HG03108 (cell line): ENCODE measurements around the gene YWHAH.
A peak's percentile ranks its signal among the peaks of the same experiment; 100 is the strongest.

Experiments
- ATAC-seq: cut with Tn5 transposase; IDR thresholded peaks from one replicate; pipeline ENCODE4 v1.9.1; 2021; ENCODE audit warnings: moderate library complexity; ENCODE audit not compliant: unreplicated experiment

Gene YWHAH

DNA sequence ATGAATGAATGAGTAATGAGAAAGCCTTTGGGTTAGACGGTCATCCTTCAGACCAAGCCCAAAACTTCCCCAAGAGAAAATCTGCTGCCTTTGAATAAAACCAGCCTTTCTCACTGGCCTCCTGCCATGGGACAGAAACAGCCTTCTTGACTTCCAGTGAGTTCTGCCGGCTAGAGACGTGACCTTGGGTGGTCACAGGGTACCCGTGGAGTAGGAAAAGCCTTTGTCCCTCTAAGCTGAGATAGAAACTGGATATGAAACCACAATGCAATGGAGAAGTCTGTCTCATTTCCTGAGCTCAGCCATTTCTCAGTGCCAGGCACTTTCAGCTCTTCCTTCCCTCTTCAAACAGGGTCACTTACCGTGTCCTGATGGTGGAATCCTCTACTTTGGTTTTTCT, 21.2 kb upstream of the YWHAH start:
- ATAC-seq: no peak

DNA sequence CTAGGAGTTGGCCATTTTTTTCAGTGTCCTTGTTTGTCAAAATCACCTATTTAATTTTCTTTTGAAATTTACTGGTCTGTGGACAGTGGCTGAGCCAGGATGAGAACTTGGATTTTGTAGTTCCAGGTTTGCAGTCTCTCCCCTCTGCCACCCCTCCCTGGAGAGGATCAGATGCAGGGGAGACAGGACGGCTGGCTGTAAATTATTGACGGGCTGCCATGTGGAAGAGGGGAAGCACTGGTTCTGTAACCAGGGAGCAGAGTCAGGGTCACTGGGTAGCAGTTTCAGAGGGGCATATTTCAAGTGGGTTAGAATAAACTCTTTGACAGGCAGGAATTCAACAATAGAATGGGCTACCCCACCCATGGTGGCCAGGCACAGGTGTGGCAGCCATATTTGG, 20.6 kb upstream of the YWHAH start:
- no peak for ATAC-seq

GRCh38 chr22:31925056-31925455, 19.3 kb upstream of the YWHAH start:
- ATAC-seq: no peak

DNA sequence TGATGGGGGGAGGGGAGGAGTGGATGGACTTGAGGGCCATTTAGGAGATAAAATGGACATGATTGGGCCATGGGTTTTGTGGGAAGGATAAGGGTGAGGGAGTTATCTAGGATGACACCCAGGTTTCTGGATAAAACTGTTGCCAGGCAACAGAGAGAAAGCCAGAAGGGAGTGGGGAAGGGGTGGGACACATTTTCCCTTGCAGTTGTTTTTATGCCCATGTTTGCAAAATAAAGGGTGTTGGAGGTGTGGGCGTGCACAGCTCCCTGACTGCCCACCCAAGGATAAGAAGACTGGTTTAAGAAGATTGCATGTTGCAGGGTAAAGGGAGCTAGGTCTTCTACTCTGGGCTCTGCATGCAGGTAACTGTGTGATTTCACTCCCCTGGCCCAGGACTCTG, 18.3 kb upstream of the YWHAH start:
- no peak for ATAC-seq

GRCh38 chr22:31926969-31927368, 17.4 kb upstream of the YWHAH start:
- ATAC-seq: no peak

DNA sequence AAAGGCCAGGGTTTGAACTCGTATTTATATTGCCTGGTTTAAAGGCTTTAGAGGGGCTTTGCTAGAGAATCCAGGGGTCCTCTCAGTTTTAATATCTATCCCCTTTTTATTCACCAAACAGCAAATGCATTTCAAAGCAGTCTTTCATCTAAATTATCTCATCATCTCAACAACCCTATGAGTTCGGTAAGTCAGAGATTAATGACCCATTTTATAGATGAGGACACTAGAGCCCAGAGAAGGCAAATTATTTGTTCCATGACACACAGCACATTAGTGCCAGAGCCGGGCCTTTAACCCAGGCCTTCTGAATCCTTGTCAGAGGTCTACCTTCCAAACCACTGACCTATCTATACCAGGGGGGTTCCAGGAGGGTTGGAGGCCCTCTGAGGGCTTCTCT, 16.8 kb upstream of the YWHAH start:
- no peak for ATAC-seq

DNA sequence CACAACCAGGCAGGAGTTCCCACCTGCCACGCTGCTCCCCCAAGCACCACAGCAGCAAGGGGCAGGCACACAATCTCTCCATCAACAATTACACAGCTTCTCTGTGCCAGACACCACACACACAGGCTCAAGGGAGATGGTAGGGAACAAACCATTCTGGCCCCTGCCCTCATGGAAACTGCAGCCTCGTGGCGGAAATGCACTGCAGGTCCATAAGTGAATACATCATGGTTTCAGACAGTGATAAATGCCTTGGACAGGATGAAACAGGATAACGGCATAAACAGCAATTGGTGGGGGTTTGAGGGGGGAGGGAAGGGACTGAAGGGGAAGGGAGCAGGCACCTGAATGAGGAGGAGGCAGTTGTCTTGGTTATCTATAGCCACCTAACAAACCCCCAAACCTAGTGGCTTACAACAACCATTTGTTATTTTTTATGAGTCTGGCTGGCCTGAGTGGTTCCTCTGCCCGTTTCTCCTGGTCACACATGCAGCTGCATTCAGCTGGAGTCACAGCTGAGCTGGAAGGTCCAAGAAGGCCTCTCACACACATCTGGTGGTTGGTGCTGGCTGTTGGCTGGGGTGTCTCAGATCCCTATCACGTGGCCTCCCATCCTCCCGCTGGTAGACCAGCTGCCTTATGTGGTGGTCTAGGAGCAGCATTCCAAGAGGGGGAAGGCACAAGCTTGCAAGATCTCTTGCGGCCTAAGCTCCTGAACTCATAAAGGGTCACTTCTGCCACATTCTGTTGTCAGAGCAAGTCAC, 15.0 kb upstream of the YWHAH start:
- no peak for ATAC-seq

DNA sequence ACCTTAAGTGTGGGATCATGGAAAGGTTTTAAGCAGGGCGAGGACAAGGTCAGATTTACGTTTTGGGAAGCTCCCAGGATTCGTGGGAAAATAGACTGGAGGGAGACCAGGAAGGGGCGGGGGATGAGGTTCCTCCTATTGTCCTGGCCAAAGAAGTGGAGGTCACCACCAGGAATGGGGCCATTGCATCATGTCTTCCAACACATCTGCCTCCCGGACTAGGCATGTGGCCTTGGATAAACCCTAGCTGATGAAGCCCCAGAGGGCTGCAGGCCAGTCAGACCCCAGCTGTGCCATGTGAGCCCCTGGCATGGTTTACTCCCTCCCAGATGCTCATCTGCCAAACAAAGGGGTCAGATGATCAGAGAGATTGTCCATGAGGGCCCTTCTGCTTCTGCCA, 11.5 kb upstream of the YWHAH start:
- ATAC-seq: no peak

GRCh38 chr22:31933406-31933805, 10.9 kb upstream of the YWHAH start:
- ATAC-seq: no peak

DNA sequence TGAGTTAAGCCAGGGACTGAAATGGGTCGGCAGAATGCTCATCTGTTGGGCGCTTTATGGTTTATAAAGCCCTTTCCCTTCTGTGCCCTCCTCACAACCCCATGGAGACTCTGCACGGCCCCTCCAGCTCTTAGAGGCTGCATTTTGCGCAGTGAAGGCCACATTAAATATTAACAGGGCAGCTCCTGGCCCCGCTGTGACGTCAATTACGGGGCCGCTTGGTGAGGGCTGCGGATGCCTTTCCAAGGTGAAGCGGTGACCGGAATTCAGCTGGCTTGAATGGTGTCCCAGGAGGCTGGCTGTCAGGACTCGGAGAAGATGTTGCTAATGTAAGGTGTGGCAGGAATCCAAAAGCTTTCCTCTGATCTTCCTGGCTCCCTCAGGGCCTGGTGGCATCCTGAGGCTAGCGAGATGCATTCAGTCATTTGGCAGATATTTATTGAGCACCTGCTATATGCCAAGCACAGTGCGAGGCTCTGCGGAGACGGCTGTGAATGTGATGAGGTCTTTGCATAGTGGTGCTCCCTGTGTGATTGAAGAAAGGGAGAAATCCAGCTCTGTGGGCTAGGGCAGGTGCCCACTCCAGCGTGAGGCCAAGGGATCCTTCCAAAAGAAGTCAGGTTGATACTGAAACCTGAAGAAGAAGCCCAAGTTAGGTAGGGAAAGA, 10.4 kb upstream of the YWHAH start:
- ATAC-seq: no peak

- no peak for ATAC-seq
Measured at GRCh38 chr22:31935961-31936635, 8.2 kb upstream of the YWHAH start.

- no peak for ATAC-seq
Measured at GRCh38 chr22:31937341-31937740, 7.0 kb upstream of the YWHAH start.

GRCh38 chr22:31938296-31938695, 6.0 kb upstream of the YWHAH start:
- no peak for ATAC-seq

DNA sequence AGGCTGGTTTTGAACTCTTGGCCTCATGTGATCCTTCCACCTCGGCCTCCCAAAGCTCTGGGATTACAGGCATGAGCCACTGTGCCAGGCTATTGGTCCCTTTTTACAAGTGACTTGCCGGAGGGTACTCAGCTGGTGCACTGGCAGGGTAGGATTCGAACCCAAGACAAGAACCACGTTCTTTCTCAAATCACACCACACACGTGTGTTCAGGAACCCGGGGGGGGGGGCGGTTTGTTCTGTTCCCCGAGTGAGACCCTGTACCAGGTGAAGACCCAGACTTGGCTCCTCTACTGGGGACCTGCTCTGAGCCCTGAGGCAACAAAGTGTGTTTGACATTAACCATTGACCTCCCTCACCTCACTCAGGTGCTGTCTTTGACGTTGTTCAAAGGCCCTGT, 3.8 kb upstream of the YWHAH start:
- ATAC-seq: no peak

DNA sequence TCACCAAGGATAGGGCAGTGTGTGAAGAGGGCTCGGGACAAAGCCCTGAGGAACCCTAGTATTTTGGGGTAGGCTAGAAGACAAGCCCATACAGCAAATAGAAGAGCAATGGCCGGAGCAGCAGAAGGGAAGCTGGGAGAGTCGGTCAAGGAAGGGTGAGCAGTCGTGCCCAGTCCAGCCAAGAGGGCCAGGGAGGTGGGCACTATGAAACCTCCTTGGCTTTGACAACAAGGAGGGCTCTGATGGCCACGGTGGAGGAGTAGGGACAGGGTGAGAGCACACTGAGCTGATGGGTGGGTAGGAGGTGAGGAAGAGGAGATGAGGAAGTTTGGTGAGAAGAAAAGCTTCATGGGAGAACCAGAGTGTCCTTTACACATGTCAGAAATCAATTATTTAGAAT, 2.2 kb upstream of the YWHAH start:
- no peak for ATAC-seq

DNA sequence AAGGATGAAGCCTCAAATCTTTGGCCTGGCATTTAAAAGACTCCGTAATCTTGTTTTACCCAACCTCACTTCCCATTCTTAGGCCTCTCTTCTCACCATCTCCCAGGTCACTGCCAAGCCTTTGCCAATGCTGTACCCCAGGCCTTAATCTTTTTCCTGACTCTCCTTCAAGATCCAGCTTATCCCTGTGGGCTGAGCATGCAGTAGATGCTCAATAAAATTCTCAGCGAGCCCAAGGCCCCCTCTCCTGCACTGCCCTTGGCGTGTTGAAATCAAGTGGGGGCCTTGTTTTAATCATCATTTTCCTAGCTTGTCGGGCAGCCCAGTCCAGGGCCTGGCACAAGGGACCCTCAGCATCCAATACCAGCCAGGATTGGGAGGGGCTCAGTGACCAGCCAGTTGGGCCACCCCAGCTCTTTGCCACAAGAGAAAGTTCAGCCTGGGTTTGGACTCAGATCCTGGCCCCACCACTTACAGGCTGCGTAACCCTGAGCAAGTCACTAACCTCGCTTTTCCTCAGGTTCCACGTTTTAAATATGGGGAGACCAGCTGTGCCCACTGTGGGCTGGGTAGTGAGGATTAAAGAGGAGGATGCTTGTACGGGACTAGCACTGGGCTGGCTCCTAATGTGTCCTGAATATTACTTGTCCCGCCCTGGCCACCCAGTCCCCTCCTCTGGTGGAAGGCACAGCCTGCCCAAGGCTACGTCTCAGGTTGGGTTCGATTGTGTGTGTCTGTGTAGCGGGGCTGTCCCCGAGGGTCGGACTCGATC, 943 bp upstream of the YWHAH start:
- ATAC-seq: no peak

DNA sequence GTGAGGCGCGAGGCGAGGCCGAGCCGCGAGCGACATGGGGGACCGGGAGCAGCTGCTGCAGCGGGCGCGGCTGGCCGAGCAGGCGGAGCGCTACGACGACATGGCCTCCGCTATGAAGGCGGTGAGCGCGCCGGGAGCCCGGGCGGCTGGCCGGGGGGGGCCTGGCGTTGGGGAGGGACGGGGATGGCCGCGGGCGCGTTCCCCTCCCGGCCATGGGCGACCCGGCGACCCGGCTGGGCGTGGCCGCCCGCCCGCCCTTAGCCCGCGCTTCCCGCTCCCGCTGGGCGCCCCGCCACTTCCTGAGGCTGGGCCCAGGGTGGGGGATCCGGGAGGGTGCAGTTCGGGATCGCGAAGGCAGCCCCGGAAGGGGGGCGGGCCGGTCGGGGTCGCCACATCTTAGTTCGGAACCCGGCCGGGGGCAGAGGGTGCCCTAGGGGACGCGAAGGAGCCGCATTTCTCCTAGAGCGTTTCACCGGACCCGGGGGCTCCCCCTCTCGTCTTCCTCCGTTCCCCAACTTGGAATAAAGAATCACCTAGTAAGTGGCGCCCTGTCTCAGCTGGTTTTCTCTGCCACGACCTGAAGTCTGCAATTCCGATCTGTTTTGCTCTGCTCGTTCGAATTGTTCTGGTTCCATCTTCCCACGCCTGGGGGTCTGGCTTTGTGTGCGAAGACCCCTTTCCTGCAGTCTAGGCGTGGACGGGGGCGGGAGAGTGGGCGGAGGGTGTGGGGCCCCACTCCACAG, 536 bp downstream of the YWHAH start:
- peak; percentile 15 for ATAC-seq

GRCh38 chr22:31945443-31945855, 1.1 kb downstream of the YWHAH start:
- ATAC-seq: no peak

GRCh38 chr22:31945971-31946680, 1.8 kb downstream of the YWHAH start:
- no peak for ATAC-seq

GRCh38 chr22:31947296-31947695, 3.0 kb downstream of the YWHAH start:
- no peak for ATAC-seq
